NCI-H128 (cell line): ENCODE results near the gene EMSY.
"Not testable (repeated sequence)": the region's sequence is repeated elsewhere in the genome, so short reads cannot be mapped to it uniquely, and the experiment has no call there.

ENCODE experiments used
- DNase-seq: peaks from one replicate; lab custom pipeline; 2025; ENCODE audit not compliant: unreplicated experiment; lab: John Stamatoyannopoulos, UW

The EMSY gene

GRCh38 chr11:76568621-76569020, 123.8 kb downstream of the EMSY start:
- no peak for DNase-seq

DNA sequence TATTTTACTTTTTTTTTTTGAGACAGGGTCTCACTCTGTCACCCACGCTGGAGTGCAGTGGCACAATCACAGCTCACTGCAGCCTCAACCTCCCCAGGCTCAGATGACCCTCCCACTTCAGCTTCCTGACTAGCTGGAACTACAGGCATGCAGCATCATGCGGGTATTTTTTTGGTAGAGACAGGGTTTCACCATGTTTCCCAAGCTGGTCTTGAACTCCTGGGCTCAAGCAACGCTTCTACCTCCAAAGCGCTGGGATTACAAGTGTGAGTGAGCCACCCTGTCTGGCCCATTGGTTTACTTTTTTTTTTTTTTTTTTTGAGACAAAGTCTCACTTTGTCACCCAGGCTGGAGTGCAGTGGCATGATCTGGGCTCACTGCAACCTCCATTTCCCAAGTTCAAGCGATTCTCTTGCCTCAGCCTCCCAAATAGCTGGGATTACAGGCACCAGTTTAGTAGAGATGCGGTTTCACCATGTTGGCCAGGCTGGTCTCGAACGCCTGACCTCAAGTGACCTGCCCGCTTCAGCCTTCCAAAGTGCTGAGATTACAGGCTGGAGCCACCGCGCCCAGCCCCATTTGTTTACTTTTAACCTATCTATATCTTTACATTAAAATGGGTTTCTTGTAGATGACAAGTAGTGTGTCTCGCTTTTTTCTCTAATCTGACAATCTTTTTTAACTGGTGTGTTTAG, 127.5 kb downstream of the EMSY start:
- DNase-seq = not testable (repeated sequence)

GRCh38 chr11:76574406-76574805, 129.6 kb downstream of the EMSY start:
- no peak for DNase-seq

- DNase-seq = no peak
These were observed 130.1 kb downstream of the EMSY start for GRCh38 chr11:76574879-76575278.

DNA sequence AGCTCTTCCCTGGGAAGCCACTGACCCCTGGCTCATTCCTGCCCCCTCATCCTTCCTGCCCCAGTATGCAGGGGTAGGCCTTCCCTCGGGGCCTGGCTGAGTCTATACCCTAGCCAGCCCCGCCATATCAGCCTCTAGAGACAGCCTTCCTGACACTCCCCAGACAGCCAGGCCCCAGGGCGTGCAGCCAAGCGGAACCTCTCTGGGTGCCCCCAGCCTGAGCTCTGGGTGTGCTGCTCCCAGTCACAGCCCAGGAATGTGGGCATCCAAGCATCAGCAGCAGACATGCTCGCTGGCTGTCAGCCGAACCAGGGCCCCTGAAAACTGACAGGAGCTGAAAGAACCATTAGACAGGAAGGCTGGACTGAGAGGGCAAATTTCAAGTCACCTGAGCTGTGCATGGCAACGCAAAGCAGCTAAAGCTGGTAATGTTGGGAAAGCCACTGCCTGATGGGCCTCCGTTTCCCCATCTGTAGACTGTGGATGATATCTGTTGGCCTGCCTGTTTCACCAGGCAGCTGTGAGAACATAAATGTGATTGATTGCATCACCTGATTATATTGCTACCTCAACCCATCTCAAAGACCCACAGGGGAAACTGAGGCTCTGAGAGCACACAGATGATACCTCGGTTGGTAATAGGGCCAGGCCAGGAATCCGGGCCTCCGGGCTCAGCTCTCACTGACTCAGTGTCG, 132.6 kb downstream of the EMSY start:
- DNase-seq = no peak

DNA sequence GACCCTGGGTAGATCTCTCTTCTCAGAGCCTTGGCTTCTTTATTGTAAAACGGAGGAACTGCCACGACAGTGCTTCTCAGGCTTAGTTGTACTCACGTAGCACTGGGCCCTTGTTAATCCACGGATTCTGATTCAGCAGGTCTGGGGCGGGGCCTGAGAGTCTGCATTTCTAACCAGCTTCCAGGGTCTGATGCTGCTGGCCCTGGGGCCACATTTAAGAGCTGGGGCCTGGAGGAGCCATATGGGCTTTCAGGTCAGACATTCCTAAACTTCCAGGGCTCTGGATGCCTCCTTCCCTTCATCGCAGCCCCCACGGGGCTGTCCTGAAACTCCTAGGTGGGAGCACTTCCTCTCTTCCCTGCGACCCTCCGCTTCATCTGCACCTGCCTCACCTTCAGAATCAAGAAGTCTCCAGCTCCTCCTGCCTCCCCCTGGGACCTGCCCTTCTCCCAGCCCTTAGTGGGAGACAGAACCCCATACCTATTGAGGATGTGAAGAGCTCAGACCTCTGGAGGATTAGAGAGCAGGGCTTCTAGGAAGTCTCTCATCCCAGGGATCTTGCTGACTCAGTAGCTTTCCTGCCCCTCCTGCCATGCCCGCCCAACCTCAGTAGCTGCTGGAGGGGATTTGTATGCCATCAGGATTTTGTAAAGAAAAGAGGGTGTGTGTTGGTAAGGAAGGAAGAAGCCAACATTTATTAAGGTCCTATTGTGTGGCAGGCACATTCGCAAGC, 133.3 kb downstream of the EMSY start:
- DNase-seq = no peak

GRCh38 chr11:76578654-76579055, 133.8 kb downstream of the EMSY start:
- DNase-seq = no peak

DNA sequence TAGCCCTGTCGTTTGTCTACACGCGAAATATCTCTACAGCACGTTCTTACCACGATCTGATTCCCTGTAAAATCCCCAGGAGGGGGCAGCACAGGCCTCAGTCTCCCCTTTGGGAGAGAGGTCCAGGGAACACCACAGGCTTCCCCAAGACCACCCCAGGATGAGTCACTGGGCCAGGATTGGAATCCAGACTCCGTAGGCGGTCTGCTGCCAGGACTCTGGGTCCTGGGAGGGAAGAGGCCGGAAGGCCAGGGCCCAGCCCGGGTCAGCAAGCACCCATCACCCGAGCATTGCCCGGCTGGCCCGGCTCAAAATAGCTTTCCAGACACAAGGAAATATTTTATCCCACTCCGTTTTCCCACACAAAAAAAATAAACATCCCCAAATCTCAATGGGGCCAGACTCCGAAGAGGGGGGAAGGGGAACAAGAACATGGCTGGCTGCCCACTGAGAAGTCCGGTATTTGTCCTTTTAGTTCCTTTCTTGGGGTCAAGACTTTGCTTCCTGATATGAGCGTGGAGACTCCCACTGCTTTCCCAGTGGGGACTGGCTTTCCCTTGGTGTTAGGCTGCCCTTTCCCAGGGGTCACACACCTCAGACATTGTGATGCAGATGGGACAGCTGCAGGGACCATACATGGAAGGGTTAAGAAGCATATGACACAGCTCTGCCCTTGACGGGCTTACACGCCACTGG, 134.4 kb downstream of the EMSY start:
- no peak for DNase-seq

DNA sequence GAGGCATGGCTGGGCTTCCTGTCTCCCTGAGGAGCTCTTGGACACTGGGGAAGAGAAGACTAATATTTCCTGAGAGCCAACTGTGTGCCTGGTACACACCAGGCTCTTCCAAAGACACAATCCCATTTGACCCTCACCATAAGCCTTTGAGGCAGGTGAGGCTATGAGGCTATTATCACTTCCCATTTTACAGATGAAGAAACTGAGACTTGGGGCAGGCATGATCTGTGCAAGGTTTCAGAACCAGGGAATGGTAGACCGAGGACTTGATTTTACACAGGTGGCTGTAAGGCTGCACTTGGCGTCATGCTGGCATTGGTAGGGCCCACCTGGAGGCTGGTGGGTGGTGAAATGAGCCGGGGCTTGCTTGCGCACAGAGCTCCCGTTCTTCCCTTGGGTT, 134.9 kb downstream of the EMSY start:
- no peak for DNase-seq

GRCh38 chr11:76582471-76582870, 137.7 kb downstream of the EMSY start:
- DNase-seq = not testable (repeated sequence)

DNA sequence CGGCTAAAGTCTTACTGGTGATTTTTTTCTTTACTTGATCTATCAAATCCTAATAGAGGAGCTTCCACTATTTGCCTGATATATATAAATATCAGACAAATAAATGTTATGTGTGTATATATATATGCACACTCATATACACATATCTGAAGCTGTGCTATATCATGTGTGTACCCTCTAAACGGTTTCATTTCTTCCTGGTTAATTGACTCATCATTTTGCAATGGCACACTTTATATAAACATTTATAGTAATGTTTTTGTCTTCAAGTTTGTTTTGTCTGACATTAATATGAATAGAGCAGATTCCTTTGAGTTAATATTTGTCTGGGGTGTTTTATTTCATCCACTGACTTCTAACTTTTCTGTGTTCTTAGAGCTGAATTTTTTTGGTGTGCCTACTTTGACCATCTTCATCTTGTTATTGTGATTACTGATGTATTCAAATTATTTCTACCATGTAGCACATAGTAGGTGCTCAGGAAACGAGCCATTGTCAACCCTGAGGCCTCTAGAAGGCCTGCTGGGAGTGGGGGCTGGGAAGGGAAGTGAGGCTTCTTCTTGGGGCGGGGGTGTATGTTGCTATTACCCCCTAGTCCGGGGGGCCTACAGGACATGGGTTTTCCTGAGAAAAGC, 143.1 kb downstream of the EMSY start:
- no peak for DNase-seq

DNA sequence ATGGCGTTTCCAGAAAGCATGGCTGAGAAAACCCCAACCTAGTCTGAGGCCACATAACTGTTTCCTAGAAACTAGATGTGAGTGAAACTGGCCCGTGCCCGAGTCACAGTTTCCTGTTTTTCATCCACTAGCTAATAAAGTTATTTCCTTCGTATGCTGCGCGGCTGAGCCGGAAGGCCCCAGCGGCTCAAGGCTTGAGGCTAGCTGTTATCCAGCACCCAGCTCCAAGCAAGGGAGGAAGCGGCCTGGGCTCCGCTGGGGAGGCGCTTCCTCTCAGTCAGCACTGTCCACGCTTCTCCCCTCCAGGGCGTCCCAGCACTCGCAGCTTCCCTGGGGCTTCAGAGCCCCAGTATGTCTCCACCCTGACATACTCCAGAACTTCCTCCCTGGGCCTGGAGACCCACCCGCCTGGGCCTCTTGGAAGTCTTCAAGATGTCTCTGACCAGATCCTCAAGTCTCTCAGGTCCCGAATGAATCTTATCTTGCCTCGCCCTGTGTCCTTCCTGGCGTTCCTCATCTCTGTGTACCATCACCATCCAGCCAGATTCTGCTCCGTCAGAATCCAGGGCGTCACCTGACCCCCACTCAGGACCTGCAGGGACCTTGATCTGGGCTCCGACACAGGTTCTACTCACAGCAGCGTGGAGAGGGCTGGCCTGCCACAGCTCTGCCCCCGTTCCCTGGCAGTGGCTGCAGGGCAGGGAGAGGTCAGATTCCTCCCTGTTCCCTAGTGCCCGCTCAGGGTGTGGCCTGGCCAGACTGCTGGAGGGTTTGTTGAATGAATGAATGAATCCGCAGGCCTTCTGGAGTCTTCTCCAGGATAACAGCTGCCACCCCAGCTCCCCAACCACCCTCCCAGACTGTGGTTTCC, 143.9 kb downstream of the EMSY start:
- no peak for DNase-seq

DNA sequence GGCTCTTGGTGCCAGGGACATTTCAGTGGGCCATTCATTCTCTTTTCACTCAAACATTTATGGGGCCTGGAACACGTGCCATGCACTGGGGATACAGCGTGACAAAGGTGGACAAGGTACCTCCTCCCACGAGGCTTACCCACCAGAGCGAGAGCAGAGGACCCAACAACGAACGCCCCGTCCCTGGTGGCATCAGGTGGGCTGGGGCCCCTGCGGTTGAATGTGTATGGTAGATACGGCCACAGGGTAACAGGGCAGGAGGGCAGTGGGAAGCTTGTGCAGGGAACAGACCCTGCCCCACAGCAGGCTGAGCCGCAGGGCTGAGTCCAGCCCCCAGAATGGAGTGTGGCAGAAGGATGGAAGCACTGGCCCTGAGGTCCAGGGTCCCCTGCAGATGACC, 144.7 kb downstream of the EMSY start:
- DNase-seq = no peak

GRCh38 chr11:76589964-76590950, 145.4 kb downstream of the EMSY start:
- no peak for DNase-seq

DNA sequence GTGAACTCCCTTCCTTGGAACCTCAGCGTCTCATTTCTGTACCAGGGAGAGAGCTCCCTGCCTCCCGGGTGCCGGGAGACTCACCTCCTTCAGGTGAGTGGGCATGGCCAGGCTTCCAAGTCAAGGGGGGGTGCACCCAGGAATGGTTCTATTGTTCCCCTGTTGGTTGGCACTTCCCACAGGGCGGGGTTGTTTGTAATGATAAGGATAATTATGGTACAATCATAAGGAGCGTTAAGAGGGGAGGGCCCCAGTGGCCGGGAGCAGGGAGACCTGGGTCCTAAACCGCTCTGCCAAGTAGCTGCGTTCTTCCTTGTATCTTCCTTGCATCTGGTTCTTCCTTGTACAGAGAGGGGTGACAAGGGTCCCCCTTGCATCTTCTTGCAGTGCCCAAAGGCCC, 146.6 kb downstream of the EMSY start:
- no peak for DNase-seq

- no peak for DNase-seq
These were observed 147.5 kb downstream of the EMSY start for GRCh38 chr11:76592025-76592914.

GRCh38 chr11:76592961-76593360, 148.1 kb downstream of the EMSY start:
- no peak for DNase-seq

GRCh38 chr11:76595091-76595490, 150.3 kb downstream of the EMSY start:
- not testable (repeated sequence) for DNase-seq
